HG03439 (cell line): ENCODE measurements around the gene RRAGD.

ENCODE experiments used
- ATAC-seq: cut with Tn5 transposase; IDR thresholded peaks from one replicate; pipeline ENCODE4 v1.9.1; 2021; ENCODE audit warnings: mild to moderate bottlenecking, moderate library complexity; ENCODE audit not compliant: unreplicated experiment

The RRAGD gene

DNA sequence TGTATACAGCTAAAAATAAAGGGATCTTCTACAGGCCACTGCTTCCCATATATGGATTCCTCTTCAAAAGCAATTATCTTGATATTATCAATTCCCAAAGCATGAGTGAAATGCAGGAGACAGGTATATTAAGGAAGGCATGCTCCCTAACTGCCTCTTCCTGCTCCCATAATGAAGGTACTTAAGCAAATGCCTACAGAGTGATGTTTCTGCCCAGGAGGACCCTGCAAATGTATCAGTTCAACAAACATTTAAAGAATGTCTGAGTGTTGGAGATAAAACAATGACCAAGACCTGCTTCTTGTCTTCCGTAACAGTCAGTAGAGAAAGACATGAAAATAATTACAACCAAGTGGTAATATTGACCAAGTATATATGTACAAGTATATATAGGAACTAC, 63.7 kb downstream of the RRAGD start:
- ATAC-seq: no peak

DNA sequence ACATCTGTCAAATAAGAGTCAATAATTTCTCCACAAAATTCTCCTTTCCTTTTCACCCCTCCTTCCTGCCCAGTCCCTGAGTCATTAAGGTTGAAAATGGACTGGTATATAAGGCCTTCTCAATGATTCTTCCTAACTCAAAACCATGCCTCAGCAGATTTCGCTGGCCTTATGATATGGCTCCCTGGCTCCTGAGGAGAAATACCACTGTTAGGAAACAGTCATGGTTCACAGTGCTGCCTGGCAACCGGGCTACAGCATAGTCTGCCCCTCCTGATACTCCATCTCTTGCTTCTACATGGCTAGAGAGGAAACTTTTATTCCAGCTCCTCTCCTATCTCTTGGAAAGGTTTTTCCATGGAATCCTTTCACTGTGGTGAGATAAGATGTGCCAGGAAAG, 64.2 kb downstream of the RRAGD start:
- no peak for ATAC-seq

DNA sequence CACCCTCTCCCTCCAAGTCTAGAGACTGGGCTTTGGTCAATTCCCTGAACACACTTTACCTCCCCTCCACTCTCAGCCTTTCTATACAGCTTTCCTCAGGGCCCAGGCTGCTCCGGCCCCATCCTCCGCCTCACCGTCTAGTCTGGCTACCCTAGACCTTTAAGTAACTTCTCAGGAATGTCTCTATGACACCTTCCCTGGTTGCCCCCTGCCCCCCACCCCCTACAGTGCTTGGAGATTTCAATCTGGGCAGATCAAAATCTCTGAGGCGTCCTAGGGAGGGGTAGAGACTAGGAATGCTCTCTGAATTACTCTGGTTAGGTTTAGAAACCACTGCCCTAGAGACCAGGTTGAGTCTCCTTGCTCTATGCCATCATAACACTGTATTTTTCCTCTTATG, 65.6 kb downstream of the RRAGD start:
- no peak for ATAC-seq

DNA sequence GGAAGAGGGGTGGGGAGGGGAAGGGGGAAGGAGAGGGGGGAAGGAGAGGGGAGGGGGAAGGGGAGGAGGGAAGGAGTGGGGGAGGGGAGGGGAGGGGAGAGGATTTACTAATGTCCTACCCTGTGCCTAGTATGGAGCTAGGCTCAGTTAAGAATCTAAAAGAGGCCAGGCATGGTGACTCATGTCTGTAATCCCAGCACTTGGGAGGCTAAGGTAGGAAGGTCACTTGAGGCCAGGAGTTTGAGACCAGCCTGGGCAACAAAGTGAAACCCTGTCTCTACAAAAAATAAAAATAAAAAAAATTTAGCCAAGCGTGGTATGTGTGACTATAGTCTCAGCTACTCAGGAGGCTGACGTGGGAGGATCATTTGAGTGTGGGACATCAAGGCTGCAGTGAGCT, 72.5 kb downstream of the RRAGD start:
- ATAC-seq: no peak

DNA sequence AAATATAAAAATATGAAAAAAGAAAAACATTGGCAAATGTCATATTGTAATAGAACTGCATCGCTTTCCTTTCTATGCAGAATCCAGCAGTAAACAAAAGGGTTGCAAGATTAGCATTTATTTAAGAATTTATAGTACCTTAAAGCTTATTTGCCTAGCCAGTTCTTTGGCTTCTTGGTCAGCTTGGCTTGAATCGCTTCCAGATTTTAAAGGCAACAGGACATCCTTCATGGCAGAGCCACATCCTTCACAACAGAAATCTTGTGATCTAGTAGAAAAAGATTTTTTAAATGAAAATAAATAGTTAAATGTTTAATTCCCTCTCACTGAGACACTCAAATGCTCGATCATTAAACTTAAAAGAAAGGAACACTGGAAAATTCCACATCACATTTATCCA, 76.9 kb downstream of the RRAGD start:
- ATAC-seq: no peak

DNA sequence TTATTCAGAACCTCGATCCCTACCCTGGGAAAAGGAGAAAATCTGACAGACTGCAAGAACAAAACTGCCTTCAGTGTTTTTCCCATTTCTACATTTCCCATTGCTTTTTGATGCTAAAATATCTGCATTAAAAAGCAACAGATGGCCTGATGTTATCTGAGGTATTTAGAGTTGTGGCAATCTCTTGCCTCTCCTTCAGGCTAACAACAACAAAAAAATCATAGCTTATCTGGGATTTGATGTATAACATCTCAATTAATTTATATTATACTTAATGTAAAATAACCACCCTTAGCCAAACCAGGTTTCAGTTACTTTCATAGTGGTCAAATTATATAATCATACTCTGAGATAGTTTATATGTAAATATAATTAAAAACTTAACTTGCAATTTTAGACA, 81.2 kb downstream of the RRAGD start:
- ATAC-seq: no peak

DNA sequence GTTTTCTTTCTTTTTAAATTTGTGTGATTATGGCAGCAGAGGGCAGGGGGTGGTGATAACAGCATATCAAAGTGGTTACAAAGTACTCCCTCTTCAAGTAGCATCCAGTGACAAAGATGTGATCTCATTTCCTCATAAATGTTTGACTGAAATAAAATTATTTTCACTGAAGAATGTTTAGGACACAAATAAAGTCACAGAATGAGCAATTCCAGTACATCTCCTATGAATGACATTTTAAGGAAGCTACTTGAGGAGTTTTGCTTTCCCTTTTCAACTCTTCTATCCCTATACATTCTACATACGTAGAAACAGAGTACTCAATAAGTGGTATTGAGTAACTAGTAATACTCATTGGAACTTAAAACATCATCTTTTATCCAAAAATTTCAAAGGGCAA, 83.1 kb downstream of the RRAGD start:
- ATAC-seq: no peak

DNA sequence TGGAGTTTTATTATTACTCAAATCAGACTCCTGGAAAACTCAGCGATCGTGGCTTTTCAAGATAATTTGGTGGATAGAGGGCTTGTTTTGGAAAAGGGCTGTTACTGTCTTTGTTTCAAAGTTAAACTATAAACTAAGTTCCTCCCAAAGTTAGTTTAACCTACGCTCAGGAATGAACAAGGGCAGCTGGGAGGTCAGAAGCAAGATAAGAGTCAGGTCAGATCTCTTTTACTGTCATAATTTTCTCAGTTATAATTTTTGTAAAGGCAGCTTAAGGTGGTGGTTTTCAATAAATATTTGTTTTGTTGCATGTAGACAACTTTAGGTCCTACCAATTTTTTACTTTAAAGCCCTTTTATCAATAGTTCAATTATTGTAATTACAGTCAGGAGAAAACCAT, 87.8 kb downstream of the RRAGD start:
- no peak for ATAC-seq

DNA sequence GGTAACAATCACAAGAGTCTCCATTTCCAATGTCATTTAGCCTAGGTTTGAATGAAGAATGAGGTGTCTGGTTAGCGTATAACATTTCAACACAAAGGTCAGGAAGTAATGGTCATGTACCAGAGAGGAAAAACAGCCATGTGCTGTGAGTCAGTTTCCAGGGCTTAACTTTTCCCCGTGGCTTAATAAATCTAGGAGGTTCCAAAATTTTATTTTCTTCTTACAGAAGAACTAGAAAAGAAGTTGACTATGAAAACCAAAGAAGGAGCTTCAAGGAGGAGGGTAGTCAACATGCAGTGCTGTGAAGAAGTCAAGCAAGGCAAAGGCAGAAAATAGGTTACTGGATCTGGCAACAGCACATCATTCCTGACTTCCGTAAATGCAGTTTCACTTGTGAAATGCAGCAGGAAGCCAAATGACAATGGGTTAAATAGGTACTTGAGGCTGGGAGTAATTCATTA, 88.5 kb downstream of the RRAGD start:
- ATAC-seq: no peak

DNA sequence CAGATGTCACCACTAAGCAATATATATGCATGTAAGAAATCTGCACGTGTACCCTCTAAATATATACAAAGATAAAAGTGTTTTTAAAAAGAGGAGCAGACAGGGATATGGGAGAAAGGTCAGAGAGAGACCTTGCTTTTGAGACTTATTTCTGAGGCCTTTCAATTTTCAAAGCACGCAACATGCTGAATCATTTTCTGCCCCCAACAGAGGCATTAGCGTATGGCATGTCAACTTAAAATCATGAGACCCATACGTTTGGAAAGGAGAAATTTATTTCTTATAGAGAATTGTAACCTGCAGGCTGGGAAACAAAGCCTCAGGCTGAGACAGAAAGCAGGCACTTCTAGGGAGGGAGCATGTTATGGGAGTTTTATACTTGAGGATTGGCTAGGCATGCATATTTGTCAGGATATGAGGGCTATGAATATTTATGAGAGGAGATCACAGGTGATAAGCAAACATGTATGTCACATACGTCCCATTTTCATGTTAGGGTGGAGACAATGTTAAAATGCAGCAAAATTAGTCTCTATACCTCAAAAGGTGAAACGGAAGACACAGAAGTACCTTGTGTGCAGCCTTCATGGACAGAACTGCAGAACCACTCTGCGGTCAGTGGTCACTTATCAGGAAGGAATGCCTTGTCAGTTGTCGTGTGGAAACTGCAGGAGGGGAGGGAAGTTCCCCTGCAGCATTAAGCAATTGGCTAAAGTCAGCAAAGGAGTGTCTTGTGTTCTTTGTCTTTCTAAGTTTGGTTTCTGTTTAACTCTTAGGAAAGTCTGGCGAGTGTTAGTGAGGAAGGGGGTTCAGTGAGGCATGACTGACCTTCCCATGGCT, 90.7 kb downstream of the RRAGD start:
- no peak for ATAC-seq

DNA sequence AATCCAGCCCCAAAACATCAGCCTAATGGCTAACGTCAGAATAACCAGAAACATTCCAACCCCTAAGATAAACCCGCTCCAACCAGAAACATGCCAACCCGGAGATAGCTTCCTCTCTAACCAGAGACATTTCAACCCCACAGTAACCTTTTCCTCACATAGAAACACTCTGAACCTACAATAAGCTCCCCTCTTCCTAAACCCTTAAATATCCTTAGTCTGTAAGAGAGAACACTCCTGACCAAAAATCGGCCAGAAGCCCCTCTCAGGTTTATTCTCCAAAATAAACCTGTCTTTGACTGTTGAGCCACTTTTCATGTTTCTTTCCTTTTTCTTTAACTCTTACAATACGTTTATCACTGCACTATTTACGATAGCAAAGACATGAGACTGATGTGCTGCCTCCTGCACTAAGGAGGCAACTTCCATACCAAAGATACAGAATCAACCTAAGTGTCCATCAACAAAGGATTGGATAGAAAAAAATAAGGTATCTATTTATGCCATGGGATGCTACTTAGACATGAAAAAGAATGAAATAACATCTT, 92.0 kb downstream of the RRAGD start:
- ATAC-seq: no peak

DNA sequence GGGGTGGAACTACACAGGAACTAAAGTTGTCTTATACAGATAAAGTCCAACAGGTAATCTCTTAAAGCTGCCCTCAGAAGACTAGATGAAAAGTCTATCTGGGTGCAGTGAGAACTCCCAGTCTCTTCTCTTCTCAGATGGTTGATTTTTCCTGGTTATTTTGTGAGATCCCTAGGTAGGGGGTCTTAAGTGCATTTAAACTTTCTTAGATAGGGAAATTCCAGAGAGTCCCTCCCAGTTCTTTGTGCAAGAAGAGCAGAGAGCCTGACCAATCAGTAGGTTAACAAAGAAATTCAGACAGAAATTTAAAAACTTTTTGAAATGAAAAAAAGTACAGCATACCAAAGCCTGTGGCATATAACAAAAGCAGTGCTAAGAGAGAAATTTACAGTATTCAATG, 95.0 kb downstream of the RRAGD start:
- no peak for ATAC-seq

DNA sequence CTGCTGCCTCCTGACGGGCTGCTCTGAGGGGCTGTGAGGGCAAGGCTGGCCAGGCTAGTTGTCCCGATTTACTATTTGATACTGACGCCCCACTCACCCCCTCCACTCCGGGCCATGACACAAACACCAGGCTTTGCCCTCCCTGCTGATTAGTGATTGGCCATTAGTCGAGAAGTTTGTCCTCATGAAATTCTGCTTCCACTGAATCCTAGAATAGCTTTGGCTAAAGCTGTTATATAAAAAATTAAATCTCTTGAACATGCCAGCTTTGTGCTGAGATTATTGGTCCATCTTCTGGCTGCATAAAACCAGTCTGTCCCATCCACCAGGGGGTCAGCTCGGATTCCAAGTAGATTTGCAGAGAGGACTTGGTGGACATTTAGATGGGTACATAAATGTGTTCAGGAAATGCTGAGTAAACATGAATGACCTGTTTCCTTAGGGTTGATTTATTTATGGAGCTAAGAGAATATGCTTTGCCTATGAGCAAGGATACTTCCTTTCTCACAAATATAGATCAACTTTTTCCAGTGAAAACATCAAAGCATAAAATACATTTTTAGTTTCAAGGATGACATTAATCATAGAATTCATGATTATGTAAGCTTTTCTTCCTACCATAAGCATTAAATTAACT, 96.7 kb downstream of the RRAGD start, which contains the start of gene GABRR2:
GABRR2 (minus strand) TSS at position 51 of the 637 bp plus-strand sequence. CDS start 134 bp downstream, outside the sequence.
- no peak for ATAC-seq

DNA sequence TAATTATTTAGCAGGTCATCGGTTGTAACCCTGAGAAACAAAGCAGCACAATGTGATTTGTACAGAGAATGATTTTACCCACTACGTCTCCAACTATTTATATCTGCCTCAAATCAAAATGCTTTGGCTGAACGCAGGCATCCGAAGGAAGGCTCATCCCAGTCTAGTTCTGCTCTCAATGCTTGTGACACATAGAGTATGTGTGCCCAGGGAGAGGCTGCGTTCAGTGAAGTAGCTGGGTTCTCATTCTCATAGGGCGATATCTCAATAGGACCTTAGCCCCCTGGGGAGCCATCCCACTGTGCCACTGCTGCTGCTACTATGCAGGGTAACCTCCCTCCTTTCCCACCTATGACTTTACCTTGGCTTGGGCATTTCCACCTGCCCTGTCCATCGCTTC, 97.4 kb downstream of the RRAGD start:
- no peak for ATAC-seq
